K562 (cell line): Measurements from ENCODE around the gene EXOC3L1. TPM values are rescaled to one million over a fixed set of nuclear protein-coding genes. Genes with fewer than 3 reads are reported as not detected.

ENCODE experiments used
- ATAC-seq: fragments of 200-7000 bp; cut with Tn5 transposase; 3 replicates; pipeline ENCODE4 v1.9.1; 2020; ENCODE audit warnings: moderate library complexity
- BruUV-seq: library from RNA; stranded (reverse); fragments of 400-500 nt; replicated peaks from 2 replicates; lab custom pipeline; 2021; lab: Mats Ljungman, UMichigan
- CTCF ChIA-PET: fragments of 300-600 bp; formaldehyde crosslinking; extraction: SDS; loops from one replicate; lab custom pipeline; 2021; ENCODE audit warnings: low intra/inter-chr PET ratio; lab: Yijun Ruan, JAX
- POLR2A ChIA-PET: fragments of 300-600, 350-650 bp; sonication (Branson Sonifier 250); formaldehyde crosslinking; extraction: SDS; loops from one replicate; lab custom pipeline; 2021; ENCODE audit warnings: antibody characterized with exemption, inconsistent platforms; lab: Yijun Ruan, JAX
- DNase-seq, 4 experiments: peaks; one replicate each; pipeline versions ENCODE4 v3.0.0 to v3.0.0-alpha.2; 2011 to 2018; ENCODE audit warnings: low spot score in 3 of 4, mixed read lengths in 3 of 4; ENCODE audit errors: extremely low read depth in 1 of 4
- FAIRE-seq: peaks from 2 replicates; lab custom pipeline; 2011; peaks lifted over from hg19 to GRCh38; lab: Jason Lieb, UNC
- H2AFZ ChIP-seq: 2 replicates; pipeline ENCODE4 v1.6.0; 2011; ENCODE audit warnings: low read depth, low read length, control low read depth, inconsistent platforms
- H3K27ac ChIP-seq: fragments of 200-600 bp; 3 replicates; pipeline ENCODE4 v1.8.0; 2011; ENCODE audit warnings: low read depth, mild to moderate bottlenecking, control low read depth, inconsistent platforms, low read length, moderate library complexity, mixed read lengths; ENCODE audit errors: extremely low read depth
- H3K27me3 ChIP-seq, 2 experiments: fragments of 300-600 bp in 1 of 2; 2 replicates in 1 of 2; 3 replicates in 1 of 2; pipeline versions ENCODE4 v1.6.0 to v1.8.0; 2011; ENCODE audit warnings: inconsistent platforms in 2 of 2, low read length in 2 of 2, mild to moderate bottlenecking in 1 of 2, mixed read lengths in 1 of 2, moderate library complexity in 1 of 2; ENCODE audit not compliant: control insufficient read depth in 2 of 2, insufficient read depth in 2 of 2
- H3K36me3 ChIP-seq: fragments of 300-600 bp; 3 replicates; pipeline ENCODE4 v1.8.0; 2011; ENCODE audit warnings: mild to moderate bottlenecking, low read length, inconsistent platforms; ENCODE audit not compliant: control insufficient read depth, insufficient read depth
- H3K4me1 ChIP-seq, 2 experiments: fragments of 200-600 bp in 1 of 2; replicated peaks in 1 of 2; 2 replicates in 1 of 2; 3 replicates in 1 of 2; pipeline versions ENCODE4 v1.5.1 to v1.8.0; 2011; ENCODE audit warnings: inconsistent platforms in 2 of 2, low read length in 2 of 2, mild to moderate bottlenecking in 1 of 2, mixed read lengths in 1 of 2, moderate library complexity in 1 of 2; ENCODE audit not compliant: control insufficient read depth in 2 of 2, insufficient read depth in 2 of 2
- H3K4me2 ChIP-seq: 2 replicates; pipeline ENCODE4 v1.6.1; 2011; ENCODE audit warnings: low read length, control low read depth, inconsistent platforms, mixed read lengths; ENCODE audit not compliant: insufficient read depth
- H3K4me3 ChIP-seq: fragments of 200-600 bp; sonication (generic), shearing (Covaris generic); 2 replicates; pipeline ENCODE4 v1.5.1; 2016; ENCODE audit warnings: control low read depth, inconsistent platforms
- H3K79me2 ChIP-seq: fragments of 200-600 bp; 3 replicates; pipeline ENCODE4 v1.8.0; 2011; ENCODE audit warnings: low read length, inconsistent platforms; ENCODE audit not compliant: control insufficient read depth, insufficient read depth
- H3K9ac ChIP-seq, 2 experiments: 2 replicates each; pipeline versions ENCODE4 v1.6.0 to v1.6.1; 2011; ENCODE audit warnings: low read depth in 2 of 2, low read length in 2 of 2, control low read depth in 1 of 2, inconsistent platforms in 1 of 2, mild to moderate bottlenecking in 1 of 2, mixed read lengths in 1 of 2; ENCODE audit not compliant: insufficient read depth in 1 of 2
- H3K9me1 ChIP-seq: one replicate; pipeline ENCODE4 v1.6.0; 2011; ENCODE audit warnings: inconsistent platforms, mild to moderate bottlenecking, low read length, moderate library complexity; ENCODE audit not compliant: control insufficient read depth, insufficient read depth
- H3K9me3 ChIP-seq: replicated peaks from 2 replicates; pipeline ENCODE4 v1.5.1; 2011; ENCODE audit warnings: low read depth, low read length, inconsistent platforms; ENCODE audit not compliant: control insufficient read depth, insufficient read depth
- H4K20me1 ChIP-seq: replicated peaks from 2 replicates; pipeline ENCODE4 v1.6.1; 2011; ENCODE audit warnings: low read length, inconsistent platforms, mixed read lengths; ENCODE audit not compliant: control insufficient read depth, insufficient read depth
- ARID2 ChIP-seq: fragments of 450-650 bp; IDR thresholded peaks from 2 replicates; pipeline ENCODE4 v1.6.1; 2017; ENCODE audit warnings: antibody characterized with exemption, mild to moderate bottlenecking
- COPS2 ChIP-seq: fragments of 450-650 bp; conservative IDR thresholded peaks from 2 replicates; pipeline ENCODE4 v1.6.1; 2016; ENCODE audit warnings: mild to moderate bottlenecking, moderate library complexity
- POLR2G ChIP-seq: fragments of 200-400 bp; formaldehyde crosslinking; IDR thresholded peaks from 2 replicates; pipeline ENCODE4 v1.6.1; 2017; ENCODE audit warnings: low read depth, mild to moderate bottlenecking, antibody characterized with exemption, low read length, moderate library complexity
- RBFOX2 ChIP-seq: fragments of 200-400 bp; formaldehyde crosslinking; IDR thresholded peaks from 2 replicates; pipeline ENCODE4 v1.6.1; 2017; ENCODE audit warnings: low read depth, mild to moderate bottlenecking, low read length, moderate library complexity
- ZNF717 ChIP-seq: fragments of 250-450 bp; sonication (Bioruptor Pico); IDR thresholded peaks from 2 replicates; pipeline ENCODE4 v1.5.0; 2021
- WGBS: fragments of 100-300 bp; shearing (Covaris generic); methylation state at CpG from one replicate; pipeline ENCODE4 v1.1.6; 2016; ENCODE audit warnings: low coverage, mixed read lengths; ENCODE audit not compliant: insufficient coverage; ENCODE audit errors: missing lambda C conversion rate; 5-methylcytosine and 5-hydroxymethylcytosine counted together
- in situ Hi-C: fragments of 300-500 bp; cut with MboI; formaldehyde crosslinking; loops from 4 replicates; pipeline ENCODE4 v1.15.0; 2018; ENCODE audit warnings: inconsistent platforms, mixed read lengths
- intact Hi-C: fragments of 100-400 bp; cut with micrococcal nuclease; formaldehyde crosslinking; loops from 2 replicates; pipeline ENCODE4 v1.14.2; 2022
- polyA plus RNA-seq, 8 experiments: library from polyadenylated mRNA; depleted of rRNA in 4 of 8; stranded (reverse) in 5 of 8; unstranded in 3 of 8; fragments of >200 nt; fragmentation: Nextera tagmentation in 2 of 8; fragmentation: Illumina TruSeq in 1 of 8; extraction: Ambion mirVana in 2 of 8; extraction: Trizol in 1 of 8; gene quantifications; 2 replicates each; pipeline versions ENCODE4 v1.2.1 to v1.2.3, GENCODE V29; 2011 to 2014; ENCODE audit warnings: inconsistent platforms in 1 of 8, missing spikeins in 1 of 8
- total RNA-seq, 7 experiments: library from RNA; depleted of rRNA in 6 of 7; stranded (reverse); fragments of >200 nt in 6 of 7; fragmentation: Illumina TruSeq in 2 of 7; extraction: Trizol in 2 of 7; gene quantifications; 2 replicates each; pipeline versions ENCODE4 v1.2.1 to v1.2.3, GENCODE V29; 2011 to 2021; ENCODE audit warnings: low replicate concordance in 1 of 7

The EXOC3L1 gene
- total and polyA plus RNA-seq, 9 of the 15 experiments (the other 6 are each of a cell fraction or from before 2014, with no cell fraction given), result 0.08 TPM; not detected in 8

DNA sequence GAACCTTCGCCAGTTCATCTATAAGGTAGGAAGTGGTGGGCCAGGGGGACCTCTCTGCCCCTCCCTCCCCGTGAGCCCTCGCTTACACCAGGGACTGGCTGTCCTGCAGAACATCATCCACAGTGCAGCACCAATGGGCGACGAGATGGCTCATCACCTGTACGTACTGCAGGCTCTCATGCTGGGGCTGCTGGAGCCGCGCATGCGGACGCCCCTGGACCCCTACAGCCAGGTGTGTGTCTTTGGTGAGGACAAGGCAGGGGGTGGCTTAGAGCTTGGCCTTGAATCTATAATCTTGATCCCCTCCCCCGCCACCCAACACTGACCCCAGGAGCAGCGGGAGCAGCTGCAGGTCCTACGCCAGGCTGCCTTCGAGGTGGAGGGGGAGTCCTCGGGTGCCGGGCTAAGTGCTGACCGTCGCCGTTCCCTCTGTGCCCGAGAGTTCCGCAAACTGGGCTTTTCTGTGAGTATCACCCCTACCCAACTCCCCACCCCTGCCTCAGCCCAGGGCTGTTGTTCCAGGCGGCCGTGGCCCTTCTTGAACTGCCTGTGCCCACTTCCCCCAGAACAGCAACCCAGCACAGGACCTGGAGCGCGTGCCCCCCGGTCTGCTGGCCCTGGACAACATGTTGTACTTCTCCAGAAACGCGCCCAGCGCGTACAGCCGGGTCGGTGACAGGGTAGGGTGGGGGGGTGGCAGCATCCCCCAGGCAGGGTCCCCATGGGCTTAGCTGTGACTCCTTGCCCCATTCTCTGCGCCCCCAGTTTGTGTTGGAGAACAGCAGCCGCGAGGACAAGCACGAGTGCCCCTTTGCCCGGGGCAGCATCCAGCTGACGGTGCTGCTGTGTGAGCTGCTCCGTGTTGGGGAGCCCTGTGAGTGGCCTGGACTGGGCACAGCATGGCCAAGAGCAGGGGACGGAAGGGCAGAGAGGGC lies 11.7 kb upstream of the EXOC3L1 start:
- DNase-seq, result peak in 1 of 4 experiments; percentile 9
- peak; percentile 41; the same call in 1 of the 2 replicates for TF ChIP-seq POLR2G
- TF ChIP-seq ARID2, result no peak
- no peak for TF ChIP-seq COPS2
- peak; percentile 47 for TF ChIP-seq RBFOX2
- no peak for TF ChIP-seq ZNF717 (CRISPR knock-in tag)
- TF ChIP-seq, all 486 proteins: peak for 2
- Histone ChIP-seq H3K27me3 (no peaks in the 10 kb centered on the region), H3K4me2 (no peak overlapping the region), H3K9ac (peak overlapping the region in 1 of 2 experiments; percentile 26; a peak in 1 of 4 replicates), H3K27ac (no peak overlapping the region), H3K4me1 (peaks cover 1 to 44% of the 10 kb centered on the region in 2 experiments; a peak in 3 of 5 replicates), H3K9me1 (no peaks in the 10 kb centered on the region), H4K20me1 (no peaks in the 10 kb centered on the region; the same call in 1 of the 2 replicates), H3K9me3 (no peaks in the 10 kb centered on the region), H3K79me2 (no peaks in the 10 kb centered on the region), H2AFZ (no peak overlapping the region), H3K4me3 (no peak overlapping the region), H3K36me3 (peaks cover 76% of the 10 kb centered on the region; the same call in 2 of the 3 replicates)
- 95% methylated on average over 17 of the region's 40 CpGs for WGBS
- no peak for FAIRE-seq
- ChIA-PET CTCF (no interaction called here), POLR2A (interaction anchor here (1.0 to 2.2 kb wide), 2 partner anchors 19 to 22 kb away, joined by 3 to 6 read pairs; partner anchors contain the start of gene MATCAP1)
- intact Hi-C loops, result no loop called here
- in situ Hi-C loops, result no loop called here
- BruUV-seq, result no TSS peak
- ATAC-seq, result no peak
